ENCODE measurements around the gene TEX19. TPM values are rescaled to one million over a fixed set of nuclear protein-coding genes. Genes with fewer than 3 reads are reported as not detected.
A peak's percentile ranks its signal among the peaks of the same experiment; 100 is the strongest.

TEX19 gene
- total and polyA plus RNA-seq, 2 of the 8 experiments (the other 6 are each of a cell fraction or from before 2014, with no cell fraction given): 0.54 to 0.80 TPM

DNA sequence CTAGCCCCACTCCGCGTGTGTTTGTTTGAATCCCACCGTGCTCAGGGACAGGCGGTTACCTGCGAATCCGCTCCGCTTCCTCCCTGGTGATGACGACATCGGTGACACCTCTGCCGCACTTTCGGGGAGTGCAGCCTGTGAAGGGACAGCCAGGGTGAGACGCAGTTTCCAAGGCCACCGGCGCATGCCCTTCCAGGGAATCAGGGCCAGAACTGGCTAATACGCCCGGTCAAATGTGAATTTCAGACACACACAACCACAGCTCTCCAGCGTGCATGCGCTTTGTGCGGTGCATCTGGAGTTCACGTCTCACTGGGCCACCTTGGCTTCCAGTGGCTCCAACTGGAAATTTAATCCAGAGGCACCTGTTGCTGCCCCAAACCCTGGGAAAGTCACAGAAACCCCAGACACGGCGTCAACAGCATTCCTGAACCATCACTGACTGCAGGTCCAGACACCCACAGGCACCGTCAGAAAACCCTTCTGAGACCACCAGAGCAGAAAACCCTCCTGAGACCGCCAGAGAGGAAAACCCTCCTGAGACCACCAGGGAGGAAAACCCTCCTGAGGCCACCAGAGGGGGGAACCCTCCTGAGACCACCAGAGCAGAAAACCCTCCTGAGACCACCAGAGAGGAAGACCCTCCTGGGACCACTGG, 52.5 kb downstream of the TEX19 start:
- Histone ChIP-seq H3K56ac (replicated peaks; ENCODE audit: insufficient read length, low read depth, low read length) (no peak overlapping the region), H3K79me2 (ENCODE audit: control insufficient read depth in 1 of 2, insufficient read depth in 2 of 2, low read length in 2 of 2) (no peaks in the 10 kb centered on the region), H3K27ac (ENCODE audit: low read depth, low read length) (no peak overlapping the region), H3K23me2 (ENCODE audit: low read depth, low read length) (no peaks in the 10 kb centered on the region), H3K79me1 (ENCODE audit: low read depth, low read length) (peaks cover 2% of the 10 kb centered on the region; the same call in 1 of the 2 replicates), H3K9ac (replicated peaks in 1 of 4; ENCODE audit: extremely low read depth in 1 of 4, low read depth in 3 of 4, low read length in 3 of 4) (no peak overlapping the region), H3K4ac (replicated peaks; ENCODE audit: insufficient read length, low read depth, low read length) (no peak overlapping the region), H3K9me3 (ENCODE audit: insufficient read depth in 2 of 2, low read depth in 1 of 2, low read length in 1 of 2) (no peaks in the 10 kb centered on the region), H4K8ac (ENCODE audit: extremely low read depth, insufficient read depth, low read length) (no peak overlapping the region), H2BK120ac (replicated peaks; ENCODE audit: low read depth, low read length) (no peak overlapping the region), H3K4me1 (replicated peaks in 1 of 4; ENCODE audit: control insufficient read depth in 3 of 4, insufficient read depth in 4 of 4, low read length in 3 of 4) (peaks cover 0 to 2% (median 0%) of the 10 kb centered on the region in 4 experiments; a peak in 1 of 7 replicates), H3K36me3 (ENCODE audit: control insufficient read depth in 2 of 4, insufficient read depth in 4 of 4, low read length in 3 of 4) (no peaks in the 10 kb centered on the region), H3K18ac (ENCODE audit: extremely low read depth, low read length) (no peak overlapping the region), H2BK15ac (ENCODE audit: low read length) (no peak overlapping the region), H3K23ac (ENCODE audit: insufficient read length) (no peak overlapping the region), H2BK5ac (ENCODE audit: low read depth, low read length) (no peak overlapping the region), H2BK20ac (ENCODE audit: low read length) (no peak overlapping the region), H4K20me1 (replicated peaks in 1 of 2; ENCODE audit: control insufficient read depth in 1 of 2, insufficient read depth in 2 of 2, low read length in 2 of 2) (peaks cover 6 to 9% of the 10 kb centered on the region in 2 experiments), H2AK5ac (ENCODE audit: low read depth, low read length) (0 out of 2 replicates have a peak overlapping the region, but pooled peaks have one; percentile 75), H3K27me3 (replicated peaks in 1 of 4; ENCODE audit: control insufficient read depth in 3 of 4, extremely low read depth in 1 of 4, insufficient read depth in 3 of 4, low read length in 3 of 4) (no peaks in the 10 kb centered on the region), H4K5ac (ENCODE audit: insufficient read length, low read depth, low read length) (no peak overlapping the region), H2BK12ac (ENCODE audit: low read depth, low read length) (no peak overlapping the region), H3K14ac (ENCODE audit: insufficient read length) (no peak overlapping the region), H3K4me2 (ENCODE audit: insufficient read depth in 1 of 2, low read depth in 2 of 2, low read length in 2 of 2) (no peak overlapping the region), H3K4me3 (ENCODE audit: extremely low read depth in 1 of 4, insufficient read depth in 2 of 4, low read depth in 3 of 4, low read length in 4 of 4) (no peak overlapping the region), H2AFZ (ENCODE audit: low read length) (no peak overlapping the region), H4K91ac (replicated peaks; ENCODE audit: insufficient read length, low read length) (no peak overlapping the region)
- POLR2A ChIA-PET (ENCODE audit: partially characterized antibody): interaction anchor here (0.6 to 1.5 kb wide), 3 partner anchors 15 to 30 kb away, joined by 4 read pairs; no protein-coding TSS in a partner anchor
- FAIRE-seq (no peak), DNase-seq (ENCODE audit: low read depth in 1 of 2, low spot score in 2 of 2) (no peak)
- CTCF ChIA-PET (ENCODE audit: partially characterized antibody): interaction anchor here (0.5 to 1.1 kb wide), 4 partner anchors 42 to 471 kb away, joined by 3 to 4 read pairs (median 3); no protein-coding TSS in a partner anchor
- WGBS, 2 experiments (ENCODE audit: extremely low coverage in 1 of 2, insufficient coverage in 1 of 2, insufficient read length in 1 of 2, insufficient replicate concordance in 2 of 2, low coverage in 1 of 2, low lambda C conversion rate in 2 of 2, missing lambda C conversion rate in 1 of 2): 93% methylated on average over 22 of the region's 24 CpGs; no CpG with 5 or more reads in 1 of the 2 experiments
